Measurements from ENCODE around the gene BSDC1.
A peak's percentile ranks its signal among the peaks of the same experiment; 100 is the strongest.

The BSDC1 gene

GRCh38 chr1:32393136-32393535 is 1.1 kb downstream of the BSDC1 start:
- no peak for TF ChIP-seq CTCF (IDR thresholded peaks at IDR 0.05; ENCODE audit: low read depth, low read length, missing control alignments)
- H3K4me3 ChIP-seq (ENCODE audit: low read depth, low read length): peak overlapping the region; percentile 76; the same call in 1 of the 2 replicates
- no peak for DNase-seq (ENCODE audit: low read depth)

GRCh38 chr1:32392325-32392724 is 1.9 kb downstream of the BSDC1 start:
- TF ChIP-seq CTCF (IDR thresholded peaks at IDR 0.05; ENCODE audit: low read depth, low read length, missing control alignments): no peak
- no peak overlapping the region for H3K4me3 ChIP-seq (ENCODE audit: low read depth, low read length)
- no peak for DNase-seq (ENCODE audit: low read depth)

- TF ChIP-seq CTCF (IDR thresholded peaks at IDR 0.05; ENCODE audit: low read depth, low read length, missing control alignments): no peak
- H3K4me3 ChIP-seq (ENCODE audit: low read depth, low read length): no peak overlapping the region
- no peak for DNase-seq (ENCODE audit: low read depth)
These were observed 3.1 kb downstream of the BSDC1 start for GRCh38 chr1:32390904-32391870.

GRCh38 chr1:32388641-32389040 is 5.6 kb downstream of the BSDC1 start:
- DNase-seq (ENCODE audit: low read depth): no peak
- no peak overlapping the region for H3K4me3 ChIP-seq (ENCODE audit: low read depth, low read length)
- no peak for TF ChIP-seq CTCF (IDR thresholded peaks at IDR 0.05; ENCODE audit: low read depth, low read length, missing control alignments)

GRCh38 chr1:32386676-32387392 is 7.4 kb downstream of the BSDC1 start:
- TF ChIP-seq CTCF (IDR thresholded peaks at IDR 0.05; ENCODE audit: low read depth, low read length, missing control alignments): no peak

GRCh38 chr1:32380057-32380456 is 14.2 kb downstream of the BSDC1 start:
- TF ChIP-seq CTCF (IDR thresholded peaks at IDR 0.05; ENCODE audit: low read depth, low read length, missing control alignments): no peak
- no peak for DNase-seq (ENCODE audit: low read depth)

More at GRCh38 chr1:32386676-32387392, 7.4 kb downstream of the BSDC1 start:
- no peak overlapping the region for H3K4me3 ChIP-seq (ENCODE audit: low read depth, low read length)
- DNase-seq (ENCODE audit: low read depth): no peak

More at GRCh38 chr1:32380057-32380456, 14.2 kb downstream of the BSDC1 start:
- no peak overlapping the region for H3K4me3 ChIP-seq (ENCODE audit: low read depth, low read length)
